A549 (cell line): ENCODE measurements around the gene KLHDC8A. TPM values are rescaled to one million over a fixed set of nuclear protein-coding genes. Genes with fewer than 3 reads are reported as not detected.

Source experiments
- ATAC-seq, 2 experiments: fragments of 200-7000 bp in 1 of 2; fragments of >200 bp in 1 of 2; cut with Nextera tagmentation in 1 of 2; cut with Tn5 transposase in 1 of 2; 3 replicates each; pipeline versions ENCODE4 v1.8.0 to v1.9.1; 2018 to 2020; ENCODE audit warnings: mild to moderate bottlenecking in 1 of 2, moderate library complexity in 1 of 2
- CTCF ChIA-PET: fragments of 300-600 bp; sonication (Branson Sonifier 250); formaldehyde crosslinking; extraction: SDS; loops from one replicate; lab custom pipeline; 2021; ENCODE audit warnings: antibody characterized with exemption, inconsistent platforms; lab: Yijun Ruan, JAX
- POLR2A ChIA-PET: fragments of 350-600 bp; formaldehyde crosslinking; extraction: SDS; loops from one replicate; lab custom pipeline; 2021; ENCODE audit warnings: antibody characterized with exemption, inconsistent platforms; lab: Yijun Ruan, JAX
- DNase-seq, 2 experiments: peaks; one replicate each; pipeline versions ENCODE4 v3.0.0 to v3.0.0-alpha.2; 2011 to 2016; ENCODE audit warnings: low read depth in 1 of 2, low spot score in 1 of 2
- FAIRE-seq: peaks from 2 replicates; lab custom pipeline; 2011; peaks lifted over from hg19 to GRCh38; lab: Jason Lieb, UNC
- H3K27ac ChIP-seq, 2 experiments: fragments of >200 bp; sonication (Bioruptor Twin); formaldehyde crosslinking; 3 replicates each; pipeline ENCODE4 v1.5.1; 2016 to 2017
- H3K4me1 ChIP-seq: fragments of >200 bp; sonication (Bioruptor Twin); formaldehyde crosslinking; 3 replicates; pipeline ENCODE4 v1.6.1; 2016
- H3K4me2 ChIP-seq: fragments of >200 bp; sonication (Bioruptor Twin); formaldehyde crosslinking; 3 replicates; pipeline ENCODE4 v1.6.1; 2016
- H3K4me3 ChIP-seq: fragments of >200 bp; sonication (Bioruptor Twin); formaldehyde crosslinking; 3 replicates; pipeline ENCODE4 v1.5.1; 2016
- H3K9me3 ChIP-seq: fragments of >200 bp; sonication (Bioruptor Twin); formaldehyde crosslinking; 3 replicates; pipeline ENCODE4 v1.6.1; 2016
- ESRRA ChIP-seq: fragments of 150-350 bp; IDR thresholded peaks from 2 replicates; pipeline ENCODE4 v1.6.1; 2014; ENCODE audit warnings: mild to moderate bottlenecking, low read length, borderline replicate concordance
- FOSB ChIP-seq: fragments of 250-450 bp; sonication (Bioruptor Pico); IDR thresholded peaks from 2 replicates; pipeline ENCODE4 v1.5.0; 2020; ENCODE audit warnings: mild to moderate bottlenecking, moderate library complexity
- FOXS1 ChIP-seq: fragments of 250-450 bp; sonication (Bioruptor Pico); IDR thresholded peaks from 2 replicates; pipeline ENCODE4 v1.5.0; 2020; ENCODE audit warnings: mild to moderate bottlenecking, moderate library complexity
- HOXA7 ChIP-seq: fragments of 250-450 bp; sonication (Bioruptor Pico); IDR thresholded peaks from 2 replicates; pipeline ENCODE4 v1.5.0; 2020; ENCODE audit warnings: mild to moderate bottlenecking, moderate library complexity
- HOXB13 ChIP-seq: fragments of 250-450 bp; sonication (Bioruptor Pico); IDR thresholded peaks from 2 replicates; pipeline ENCODE4 v1.5.0; 2020; ENCODE audit warnings: low read depth, mild to moderate bottlenecking, moderate library complexity
- JUN ChIP-seq, 2 experiments: fragments of >200 bp; sonication (Bioruptor Twin); formaldehyde crosslinking; IDR thresholded peaks; 2 replicates in 1 of 2; 3 replicates in 1 of 2; pipeline ENCODE4 v1.6.1; 2016 to 2017
- JUNB ChIP-seq: fragments of >200 bp; sonication (Bioruptor Twin); formaldehyde crosslinking; IDR thresholded peaks from 2 replicates; pipeline ENCODE4 v1.6.1; 2016
- KDM1A ChIP-seq: fragments of 200-600 bp; sonication (generic); IDR thresholded peaks from 2 replicates; pipeline ENCODE4 v1.6.1; 2016; ENCODE audit warnings: low read depth, mild to moderate bottlenecking
- MAFK ChIP-seq: fragments of 450-650 bp; IDR thresholded peaks from 2 replicates; pipeline ENCODE4 v1.6.1; 2014; ENCODE audit not compliant: partially characterized antibody
- MAZ ChIP-seq: fragments of 150-350 bp; IDR thresholded peaks from 2 replicates; pipeline ENCODE4 v1.6.1; 2014; ENCODE audit warnings: antibody characterized with exemption, low read depth, low read length, borderline replicate concordance
- NPAS2 ChIP-seq: fragments of 250-450 bp; sonication (Bioruptor Pico); IDR thresholded peaks from 2 replicates; pipeline ENCODE4 v1.8.0; 2022; ENCODE audit warnings: mild to moderate bottlenecking, moderate library complexity, borderline replicate concordance
- NR3C1 ChIP-seq: fragments of >200 bp; sonication (Bioruptor Twin); formaldehyde crosslinking; IDR thresholded peaks from 3 replicates; pipeline ENCODE4 v1.6.1; 2017
- POLR2AphosphoS2 ChIP-seq: conservative IDR thresholded peaks from 2 replicates; pipeline ENCODE4 v1.6.1; 2012; ENCODE audit warnings: low read length, improper control_type of control experiment, inconsistent platforms
- RCOR1 ChIP-seq: fragments of 150-350 bp; IDR thresholded peaks from 2 replicates; pipeline ENCODE4 v1.6.1; 2014; ENCODE audit warnings: antibody characterized with exemption, low read length, low read depth
- RFX5 ChIP-seq: fragments of 450-650 bp; IDR thresholded peaks from 2 replicates; pipeline ENCODE4 v1.7.1; 2014; ENCODE audit warnings: antibody characterized with exemption, mild to moderate bottlenecking, moderate library complexity
- ZSCAN20 ChIP-seq: fragments of 250-450 bp; sonication (Bioruptor Pico); IDR thresholded peaks from 2 replicates; pipeline ENCODE4 v1.8.0; 2022; ENCODE audit warnings: mild to moderate bottlenecking, moderate library complexity
- WGBS: methylation state at CpG from one replicate; pipeline ENCODE4 v1.1.6; 2017; ENCODE audit errors: missing lambda C conversion rate; 5-methylcytosine and 5-hydroxymethylcytosine counted together
- polyA plus RNA-seq, 4 experiments: library from polyadenylated mRNA; depleted of rRNA in 3 of 4; stranded (reverse); fragments of >200 nt; fragmentation: RNase III in 1 of 4; extraction: RNeasy Plus Mini Kit Qiagen cat#74134 plus additional on column Dnase treatment in 1 of 4; gene quantifications; 2 replicates in 3 of 4; 3 replicates in 1 of 4; pipeline ENCODE4 v1.2.3, GENCODE V29; 2011 to 2017
- TF ChIP-seq, protein P1 (sequence below): fragments of 250-450 bp; sonication (Bioruptor Pico); IDR thresholded peaks from 2 replicates; pipeline ENCODE4 v1.5.0; 2020; ENCODE audit warnings: low read depth, mild to moderate bottlenecking, moderate library complexity
- TF ChIP-seq, protein P2 (sequence below): IDR thresholded peaks from 2 replicates; pipeline ENCODE4 v1.6.1; 2012

Gene KLHDC8A
- polyA plus RNA-seq, 2 of the 4 experiments (the other 2 are of a cell fraction) = 0.34 to 0.40 TPM

- Histone ChIP-seq H3K4me3 (no peak overlapping the region), H3K27ac (peak overlapping the region; percentile 98 to 99), H3K4me1 (peaks cover 71% of the 10 kb centered on the region), H3K4me2 (peak overlapping the region; percentile 72), H3K9me3 (no peaks in the 10 kb centered on the region)
- ATAC-seq (no peak), FAIRE-seq (no peak), DNase-seq (no peak)
- whole genome bisulfite sequencing = 85% methylated on average over 10 of the region's 10 CpGs
- ChIA-PET POLR2A (interaction anchor here (0.6 to 2.5 kb wide), 4 partner anchors 8 to 28 kb away, joined by 3 to 19 read pairs (median 10); partner anchors contain the start of gene NUAK2), CTCF (interaction anchor here (1.6 to 89.2 kb wide), 4 partner anchors 4 to 231 kb away, joined by 3 to 3627 read pairs (median 1816); partner anchors contain the start of genes KLHDC8A and NUAK2)
- TF ChIP-seq, protein P1, sequence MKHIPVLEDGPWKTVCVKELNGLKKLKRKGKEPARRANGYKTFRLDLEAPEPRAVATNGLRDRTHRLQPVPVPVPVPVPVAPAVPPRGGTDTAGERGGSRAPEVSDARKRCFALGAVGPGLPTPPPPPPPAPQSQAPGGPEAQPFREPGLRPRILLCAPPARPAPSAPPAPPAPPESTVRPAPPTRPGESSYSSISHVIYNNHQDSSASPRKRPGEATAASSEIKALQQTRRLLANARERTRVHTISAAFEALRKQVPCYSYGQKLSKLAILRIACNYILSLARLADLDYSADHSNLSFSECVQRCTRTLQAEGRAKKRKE (CRISPR knock-in tag) = peak; percentile 72; the same call in 1 of the 2 replicates
- TF ChIP-seq JUNB = no peak
These were observed 63.2 kb downstream of the KLHDC8A start for GRCh38 chr1:205293350-205294074.

DNA sequence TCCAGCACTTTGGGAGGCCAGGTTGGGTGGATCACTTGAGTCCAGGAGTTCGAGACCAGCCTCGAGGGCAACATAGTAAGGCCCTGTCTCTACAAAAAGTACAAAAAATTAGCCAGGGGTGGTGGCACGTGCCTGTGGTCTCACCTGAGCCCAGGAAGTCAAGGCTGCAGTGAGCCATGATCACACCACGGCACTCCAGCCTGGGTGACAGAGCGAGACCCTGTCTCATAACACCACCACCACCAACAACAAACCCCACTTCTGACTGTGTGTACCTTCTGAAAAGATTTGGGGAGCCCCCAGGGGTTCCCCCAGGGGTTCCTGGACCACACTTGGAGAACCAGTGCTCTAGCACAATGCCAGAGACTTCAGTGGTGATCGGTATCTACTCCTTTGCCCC lies 65.1 kb downstream of the KLHDC8A start:
- no peak for ATAC-seq
- 85% methylated on average over 6 of the region's 6 CpGs for WGBS
- Histone ChIP-seq H3K27ac (peak overlapping the region; percentile 98 to 99), H3K4me1 (peaks cover 73% of the 10 kb centered on the region), H3K4me2 (no peak overlapping the region)
- TF ChIP-seq JUNB = no peak
- TF ChIP-seq MAFK = no peak
- TF ChIP-seq HOXB13 (CRISPR knock-in tag) = no peak
- TF ChIP-seq, protein P1 (CRISPR knock-in tag) = no peak
- TF ChIP-seq ZSCAN20 (CRISPR knock-in tag) = no peak
- no peak for TF ChIP-seq RCOR1
- TF ChIP-seq POLR2AphosphoS2 = no peak
- no peak for TF ChIP-seq JUN (IDR thresholded peaks at IDR 0.05)
- no peak for TF ChIP-seq NR3C1
- no peak for TF ChIP-seq ESRRA
- TF ChIP-seq FOSB (CRISPR knock-in tag) = no peak
- TF ChIP-seq MAZ = no peak
- TF ChIP-seq, protein P2, sequence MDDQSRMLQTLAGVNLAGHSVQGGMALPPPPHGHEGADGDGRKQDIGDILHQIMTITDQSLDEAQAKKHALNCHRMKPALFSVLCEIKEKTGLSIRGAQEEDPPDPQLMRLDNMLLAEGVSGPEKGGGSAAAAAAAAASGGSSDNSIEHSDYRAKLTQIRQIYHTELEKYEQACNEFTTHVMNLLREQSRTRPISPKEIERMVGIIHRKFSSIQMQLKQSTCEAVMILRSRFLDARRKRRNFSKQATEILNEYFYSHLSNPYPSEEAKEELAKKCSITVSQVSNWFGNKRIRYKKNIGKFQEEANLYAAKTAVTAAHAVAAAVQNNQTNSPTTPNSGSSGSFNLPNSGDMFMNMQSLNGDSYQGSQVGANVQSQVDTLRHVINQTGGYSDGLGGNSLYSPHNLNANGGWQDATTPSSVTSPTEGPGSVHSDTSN = no peak
- TF ChIP-seq NPAS2 (CRISPR knock-in tag) = no peak
- TF ChIP-seq RFX5 = no peak
- TF ChIP-seq, all 56 proteins: peak for 0
- ChIA-PET POLR2A (no interaction called here), CTCF (interaction anchor here (67.1 to 89.2 kb wide), 2 partner anchors 2 to 33 kb away, joined by 3627 read pairs; partner anchors contain the start of genes KLHDC8A and NUAK2)
- Histone ChIP-seq H3K4me3 (no peak overlapping the region), H3K9me3 (no peaks in the 10 kb centered on the region)
- no peak for FAIRE-seq
- no peak for DNase-seq

GRCh38 chr1:205287767-205288559 lies 68.8 kb downstream of the KLHDC8A start:
- POLR2A ChIA-PET = interaction anchor here (4.2 kb wide), 1 partner anchor 11 kb away, joined by 49 read pairs; no protein-coding TSS in a partner anchor
- H3K9me3 ChIP-seq = no peaks in the 10 kb centered on the region
- ATAC-seq (no peak), DNase-seq (no peak), FAIRE-seq (no peak)
- peaks cover 72% of the 10 kb centered on the region for H3K4me1 ChIP-seq
- CTCF ChIA-PET = interaction anchor here (9.9 to 89.2 kb wide), 2 partner anchors 13 to 37 kb away, joined by 161 to 3627 read pairs; partner anchors contain the start of genes KLHDC8A and NUAK2
- no peak overlapping the region for H3K4me3 ChIP-seq
- peak overlapping the region; percentile 43 for H3K4me2 ChIP-seq
- peak overlapping the region; percentile 99 to 100 for H3K27ac ChIP-seq
- TF ChIP-seq KDM1A (peak; percentile 26; the same call in 1 of the 2 replicates), FOXS1 (no peak), FOSB (CRISPR knock-in tag) (no peak), HOXA7 (no peak)
- 48% methylated on average over 8 of the region's 8 CpGs for WGBS
